ENCODE results near the gene FKBP5. TPM values are rescaled to one million over a fixed set of nuclear protein-coding genes. Genes with fewer than 3 reads are reported as not detected.

Gene FKBP5
- total and polyA plus RNA-seq, 2 donors (not counting 3 experiments of a cell fraction or from before 2014, with no cell fraction given): 16.7 to 56.8 TPM

DNA sequence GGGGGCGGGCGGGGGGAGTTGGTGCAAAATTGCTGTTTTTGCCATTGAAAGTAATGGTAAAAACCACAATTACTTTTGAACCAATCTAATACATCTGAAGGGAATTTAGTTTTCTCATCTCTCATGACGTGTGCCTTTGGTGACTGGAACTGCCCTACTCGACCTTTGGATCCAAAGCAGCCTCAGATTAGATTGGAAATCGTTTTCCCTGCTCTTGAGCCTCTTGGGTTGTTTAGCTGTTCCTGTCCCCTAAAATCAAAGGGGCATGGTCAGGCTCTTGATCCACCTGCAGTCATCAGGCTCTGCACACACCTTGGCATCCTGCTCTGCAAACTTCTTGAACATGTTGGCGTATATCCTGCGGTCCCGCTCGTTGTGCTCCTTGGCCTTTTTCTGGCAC is 112.0 kb downstream of the FKBP5 start:
- Histone ChIP-seq H3K4me3 (replicated peaks in 1 of 3; ENCODE audit: insufficient read depth in 1 of 3, low read depth in 1 of 3, low read length in 3 of 3) (no peak overlapping the region), H3K36me3 (ENCODE audit: control insufficient read depth in 2 of 2, extremely low read depth in 1 of 2, insufficient read depth in 2 of 2, low read length in 2 of 2) (peaks cover 7 to 8% of the 10 kb centered on the region in 2 experiments), H2AFZ (ENCODE audit: low read depth, low read length) (no peak overlapping the region), H3K9me1 (replicated peaks; ENCODE audit: control insufficient read depth, extremely low read depth, insufficient read depth, low read length) (no peaks in the 10 kb centered on the region), H3K9ac (replicated peaks; ENCODE audit: extremely low read depth, insufficient read depth, low read length) (no peak overlapping the region), H3K27ac (ENCODE audit: insufficient read depth, low read depth, low read length) (no peak overlapping the region), H3K4me1 (ENCODE audit: control insufficient read depth, extremely low read depth, insufficient read depth, low read length) (no peaks in the 10 kb centered on the region), H3K79me2 (ENCODE audit: control insufficient read depth, insufficient read depth, low read length) (no peaks in the 10 kb centered on the region), H3K27me3 (ENCODE audit: control insufficient read depth in 2 of 2, insufficient read depth in 2 of 2, low read length in 2 of 2) (no peaks in the 10 kb centered on the region), H3K4me2 (ENCODE audit: insufficient read depth, low read length) (no peak overlapping the region), H3K9me3 (replicated peaks; ENCODE audit: control insufficient read depth, insufficient read depth, low read length) (no peaks in the 10 kb centered on the region), H4K20me1 (replicated peaks; ENCODE audit: control insufficient read depth, extremely low read depth, insufficient read depth, low read length) (no peaks in the 10 kb centered on the region)
- FAIRE-seq (no peak), DNase-seq (ENCODE audit: low read depth, low spot score) (no peak)
- TF ChIP-seq JUN (IDR thresholded peaks at IDR 0.05; ENCODE audit: borderline replicate concordance, insufficient read depth, insufficient read length, low read depth): no peak
- TF ChIP-seq MYC (IDR thresholded peaks at IDR 0.05; ENCODE audit: low read depth, low read length): no peak
- no peak for TF ChIP-seq CTCF (IDR thresholded peaks at IDR 0.05; ENCODE audit: extremely low read depth in 1 of 2, insufficient read depth in 1 of 2, low read depth in 1 of 2, low read length in 2 of 2)
- TF ChIP-seq, protein P1, sequence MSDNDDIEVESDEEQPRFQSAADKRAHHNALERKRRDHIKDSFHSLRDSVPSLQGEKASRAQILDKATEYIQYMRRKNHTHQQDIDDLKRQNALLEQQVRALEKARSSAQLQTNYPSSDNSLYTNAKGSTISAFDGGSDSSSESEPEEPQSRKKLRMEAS (IDR thresholded peaks at IDR 0.05; ENCODE audit: insufficient read depth, insufficient read length): no peak
- TF ChIP-seq POLR2A (IDR thresholded peaks at IDR 0.05; ENCODE audit: low read depth, low read length): no peak
- TF ChIP-seq FOS (IDR thresholded peaks at IDR 0.05; ENCODE audit: borderline replicate concordance, insufficient read depth, low read length): no peak
- no peak for TF ChIP-seq POLR2AphosphoS5 (IDR thresholded peaks at IDR 0.05; ENCODE audit: insufficient read depth, low read depth, low read length)
- TF ChIP-seq EZH2 (IDR thresholded peaks at IDR 0.05; ENCODE audit: borderline replicate concordance, low read depth, low read length, severe bottlenecking): no peak
- no peak for TF ChIP-seq GATA2 (IDR thresholded peaks at IDR 0.05; ENCODE audit: insufficient read depth, insufficient read length, low read depth, low read length)
- ChIA-PET CTCF (interaction anchor here (3.6 kb wide), 1 partner anchor 160 kb away, joined by 22 read pairs; the partner anchor contains the start of gene ARMC12), POLR2A (interaction anchor here (0.5 kb wide), 1 partner anchor 399 kb away, joined by 5 read pairs; no protein-coding TSS in a partner anchor)
- no TSS peak for BruUV-seq (replicated peaks)
- dilution Hi-C loops (cut with MboI; ENCODE audit: extremely low pct_ligation_motif_present, low sequenced_read_pairs): no loop called here
- intact Hi-C loops (cut with micrococcal nuclease): no loop called here
